Colonic mucosa (tissue), 4 donors: ENCODE measurements around the gene TMEM196. TPM values are rescaled to one million over a fixed set of nuclear protein-coding genes. Genes with fewer than 3 reads are reported as not detected.

ENCODE experiments used
- DNase-seq: peaks from one replicate; pipeline ENCODE4 v3.0.0-alpha.2; 2020
- H3K27ac ChIP-seq: fragments of 200-600 bp; one replicate; pipeline ENCODE4 v1.8.0; 2021
- H3K27me3 ChIP-seq: fragments of 200-600 bp; one replicate; pipeline ENCODE4 v1.8.0; 2021
- H3K36me3 ChIP-seq: fragments of 200-600 bp; one replicate; pipeline ENCODE4 v1.8.0; 2021
- H3K4me1 ChIP-seq: fragments of 200-600 bp; one replicate; pipeline ENCODE4 v1.8.0; 2021; ENCODE audit warnings: mild to moderate bottlenecking
- H3K4me3 ChIP-seq: fragments of 200-600 bp; one replicate; pipeline ENCODE4 v1.8.0; 2021
- H3K9ac ChIP-seq, 2 donors: one replicate each; pipeline ENCODE4 v1.7.0; 2013; ENCODE audit warnings: control low read depth in 2 of 2, low read depth in 2 of 2, low read length in 2 of 2
- H3K9me3 ChIP-seq: fragments of 200-600 bp; one replicate; pipeline ENCODE4 v1.8.0; 2021
- CTCF ChIP-seq: fragments of 200-600 bp; IDR thresholded peaks from one replicate; pipeline ENCODE4 v1.8.0; 2022; ENCODE audit warnings: antibody characterized with exemption, mild to moderate bottlenecking
- intact Hi-C: fragments of 100-400 bp; cut with DNase I; formaldehyde crosslinking; loops from one replicate; pipeline ENCODE4 v1.14.1; 2022
- total RNA-seq, 2 donors: library from RNA; stranded (reverse); fragmentation: NEBNext Ultra II Directional in 1 of 2; extraction: Animal tissue kit (Norgen Biotek cat#: 25700) in 1 of 2; gene quantifications; one replicate each; pipeline ENCODE4 v1.2.1, GENCODE V29; 2021
- donor health status: healthy.
- donor health status: DM: no; HTN: no; CAD: no.
- donor health status: DM: no; HTN: no; CAD: no.

Gene TMEM196
- total RNA-seq, 2 donors from 2014 or later: not detected

- Histone ChIP-seq H3K27me3 (no peaks in the 10 kb centered on the region), H3K36me3 (no peaks in the 10 kb centered on the region), H3K27ac (no peak overlapping the region), H3K9ac (no peak overlapping the region), H3K9me3 (no peaks in the 10 kb centered on the region), H3K4me3 (no peak overlapping the region), H3K4me1 (no peaks in the 10 kb centered on the region)
- no peak for DNase-seq
- TF ChIP-seq CTCF: no peak
- intact Hi-C loops: no loop called here
Observed at GRCh38 chr7:19728716-19729115, 44.7 kb downstream of the TMEM196 start.

GRCh38 chr7:19725770-19726169 lies 47.6 kb downstream of the TMEM196 start:
- H3K27ac ChIP-seq: no peak overlapping the region
- no peaks in the 10 kb centered on the region for H3K4me1 ChIP-seq
- H3K27me3 ChIP-seq: no peaks in the 10 kb centered on the region
- intact Hi-C loops: no loop called here
- no peak overlapping the region for H3K9ac ChIP-seq
- no peak for TF ChIP-seq CTCF
- H3K4me3 ChIP-seq: no peak overlapping the region
- DNase-seq: no peak
- no peaks in the 10 kb centered on the region for H3K36me3 ChIP-seq
- H3K9me3 ChIP-seq: no peaks in the 10 kb centered on the region

- intact Hi-C loops: loop anchor here (10.0 kb wide), 1 partner anchor 599 kb away; no protein-coding TSS in a partner anchor
- no peak for TF ChIP-seq CTCF
- no peak overlapping the region for H3K27ac ChIP-seq
Observed at GRCh38 chr7:19715499-19715898, 57.9 kb downstream of the TMEM196 start.

GRCh38 chr7:19713676-19714075 lies 59.7 kb downstream of the TMEM196 start:
- intact Hi-C loops: loop anchor here (5.0 to 10.0 kb wide), 2 partner anchors 601 to 884 kb away; no protein-coding TSS in a partner anchor
- TF ChIP-seq CTCF: peak; percentile 39

More at GRCh38 chr7:19715499-19715898, 57.9 kb downstream of the TMEM196 start:
- H3K36me3 ChIP-seq: no peaks in the 10 kb centered on the region
- no peaks in the 10 kb centered on the region for H3K9me3 ChIP-seq
- no peak for DNase-seq
- H3K4me3 ChIP-seq: no peak overlapping the region
- no peaks in the 10 kb centered on the region for H3K4me1 ChIP-seq
- H3K9ac ChIP-seq: no peak overlapping the region
- H3K27me3 ChIP-seq: no peaks in the 10 kb centered on the region

GRCh38 chr7:19709249-19709578 lies 64.2 kb downstream of the TMEM196 start:
- Histone ChIP-seq H3K36me3 (no peaks in the 10 kb centered on the region), H3K27ac (no peak overlapping the region), H3K9ac (no peak overlapping the region), H3K27me3 (no peaks in the 10 kb centered on the region), H3K9me3 (no peaks in the 10 kb centered on the region), H3K4me3 (peak overlapping the region; percentile 90), H3K4me1 (no peaks in the 10 kb centered on the region)
- DNase-seq: no peak
- intact Hi-C loops: no loop called here
- peak; percentile 7 for TF ChIP-seq CTCF

More at GRCh38 chr7:19713676-19714075, 59.7 kb downstream of the TMEM196 start:
- no peak overlapping the region for H3K9ac ChIP-seq
- H3K9me3 ChIP-seq: no peaks in the 10 kb centered on the region
- H3K36me3 ChIP-seq: no peaks in the 10 kb centered on the region
- no peak for DNase-seq
- no peak overlapping the region for H3K27ac ChIP-seq
- no peaks in the 10 kb centered on the region for H3K4me1 ChIP-seq
- H3K27me3 ChIP-seq: no peaks in the 10 kb centered on the region
- H3K4me3 ChIP-seq: no peak overlapping the region
